Neutrophil (primary cell): ENCODE data around the gene ATG4B.

Experiments
- H3K27ac ChIP-seq: fragments of 200-600 bp; sonication (generic); 2 replicates; pipeline ENCODE4 v1.5.1; 2016; ENCODE audit warnings: mild to moderate bottlenecking, moderate library complexity
- H3K27me3 ChIP-seq: fragments of 200-600 bp; sonication (generic); 2 replicates; pipeline ENCODE4 v1.6.0; 2016; ENCODE audit warnings: mild to moderate bottlenecking
- H3K36me3 ChIP-seq: fragments of 200-600 bp; sonication (generic); 2 replicates; pipeline ENCODE4 v1.5.1; 2017
- H3K4me1 ChIP-seq, 2 experiments: fragments of 200-600 bp in 1 of 2; sonication (generic) in 1 of 2; 1 replicate in 1 of 2; 2 replicates in 1 of 2; pipeline versions ENCODE4 v1.5.1 to v1.6.1; 2013 to 2016; ENCODE audit warnings: low read depth in 1 of 2, low read length in 1 of 2, mild to moderate bottlenecking in 1 of 2, moderate library complexity in 1 of 2; ENCODE audit not compliant: control insufficient read depth in 1 of 2, insufficient read depth in 1 of 2
- H3K4me3 ChIP-seq, 2 experiments: fragments of 200-600 bp in 1 of 2; sonication (generic) in 1 of 2; 1 replicate in 1 of 2; 2 replicates in 1 of 2; pipeline ENCODE4 v1.5.1; 2013 to 2016; ENCODE audit warnings: low read depth in 1 of 2, low read length in 1 of 2, mild to moderate bottlenecking in 1 of 2, moderate library complexity in 1 of 2
- H3K9me3 ChIP-seq: fragments of 200-600 bp; sonication (generic); 2 replicates; pipeline ENCODE4 v1.5.1; 2016
- CTCF ChIP-seq: fragments of 200-600 bp; sonication (generic); IDR thresholded peaks from 2 replicates; pipeline ENCODE4 v1.5.1; 2016; ENCODE audit warnings: antibody characterized with exemption

ATG4B gene

GRCh38 chr2:241597561-241597960 lies 39.9 kb upstream of the ATG4B start:
- H3K27ac ChIP-seq, result no peak overlapping the region
- H3K27me3 ChIP-seq, result no peaks in the 10 kb centered on the region
- no peaks in the 10 kb centered on the region for H3K9me3 ChIP-seq
- no peaks in the 10 kb centered on the region for H3K4me1 ChIP-seq
- no peak overlapping the region for H3K4me3 ChIP-seq
- TF ChIP-seq CTCF, result no peak
- H3K36me3 ChIP-seq, result peaks cover 38% of the 10 kb centered on the region

GRCh38 chr2:241598061-241598460 lies 39.4 kb upstream of the ATG4B start:
- TF ChIP-seq CTCF, result no peak
- H3K36me3 ChIP-seq, result peaks cover 43% of the 10 kb centered on the region
- no peak overlapping the region for H3K27ac ChIP-seq
- no peak overlapping the region for H3K4me3 ChIP-seq
- H3K9me3 ChIP-seq, result no peaks in the 10 kb centered on the region
- H3K4me1 ChIP-seq, result no peaks in the 10 kb centered on the region
- H3K27me3 ChIP-seq, result no peaks in the 10 kb centered on the region

DNA sequence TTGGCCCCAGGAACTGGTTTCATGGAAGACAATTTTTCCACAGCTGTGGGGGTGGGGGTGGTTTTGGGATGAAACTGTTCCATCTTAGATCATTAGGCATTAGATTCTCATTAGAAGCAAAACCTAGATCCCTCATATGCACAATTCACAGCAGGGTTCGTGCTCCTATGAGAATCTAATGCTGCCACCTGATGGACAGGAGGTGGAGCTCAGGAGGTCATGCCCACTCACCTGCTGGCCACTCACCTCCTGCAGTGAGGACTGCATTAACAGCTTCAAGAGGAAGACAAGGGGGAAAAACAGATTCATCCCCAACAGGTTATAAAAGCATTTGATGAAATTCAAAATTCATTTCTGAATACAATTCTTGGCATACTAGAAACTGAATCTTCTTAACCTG lies 39.0 kb upstream of the ATG4B start:
- no peak for TF ChIP-seq CTCF
- no peaks in the 10 kb centered on the region for H3K4me1 ChIP-seq
- H3K27me3 ChIP-seq, result no peaks in the 10 kb centered on the region
- no peak overlapping the region for H3K27ac ChIP-seq
- peaks cover 43% of the 10 kb centered on the region for H3K36me3 ChIP-seq
- no peak overlapping the region for H3K4me3 ChIP-seq
- H3K9me3 ChIP-seq, result no peaks in the 10 kb centered on the region

- Histone ChIP-seq H3K36me3 (peaks cover 38% of the 10 kb centered on the region), H3K9me3 (no peaks in the 10 kb centered on the region), H3K27me3 (no peaks in the 10 kb centered on the region), H3K4me1 (no peaks in the 10 kb centered on the region), H3K4me3 (no peak overlapping the region), H3K27ac (no peak overlapping the region)
- no peak for TF ChIP-seq CTCF
These were observed 37.9 kb upstream of the ATG4B start for GRCh38 chr2:241599615-241600014.

- Histone ChIP-seq H3K36me3 (peaks cover 51% of the 10 kb centered on the region), H3K9me3 (no peaks in the 10 kb centered on the region), H3K27ac (no peak overlapping the region), H3K27me3 (no peaks in the 10 kb centered on the region), H3K4me1 (no peaks in the 10 kb centered on the region), H3K4me3 (no peak overlapping the region)
- no peak for TF ChIP-seq CTCF
These were observed 35.7 kb upstream of the ATG4B start for GRCh38 chr2:241601841-241602240.

DNA sequence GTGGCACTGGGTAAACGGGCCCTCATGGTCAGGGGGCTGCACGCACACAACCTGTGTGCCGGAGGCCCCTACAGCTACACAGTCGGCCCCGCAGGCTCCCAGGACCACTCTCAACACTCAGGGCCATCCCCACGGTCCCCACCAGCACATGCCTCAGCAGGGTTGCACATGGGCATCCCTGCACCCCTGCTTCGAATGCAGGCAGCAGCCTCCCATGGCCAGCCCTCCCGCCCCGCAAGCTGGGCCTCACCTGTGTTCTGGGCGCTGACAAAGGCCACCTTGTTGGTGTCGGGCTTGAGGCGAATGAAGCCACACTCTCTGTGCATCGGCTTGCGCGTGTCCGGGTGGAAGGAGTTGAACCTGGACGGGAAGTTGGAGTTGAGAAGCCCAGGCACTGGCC lies 34.8 kb upstream of the ATG4B start:
- Histone ChIP-seq H3K27me3 (no peaks in the 10 kb centered on the region), H3K4me3 (no peak overlapping the region), H3K27ac (no peak overlapping the region), H3K9me3 (no peaks in the 10 kb centered on the region), H3K36me3 (peaks cover 46% of the 10 kb centered on the region), H3K4me1 (no peaks in the 10 kb centered on the region)
- TF ChIP-seq CTCF, result no peak
